Adrenal gland (tissue), 12 donors: ENCODE data around the gene VHLL. TPM values are rescaled to one million over a fixed set of nuclear protein-coding genes. Genes with fewer than 3 reads are reported as not detected.

Source experiments
- DNase-seq, 7 donors: peaks; one replicate each; pipeline ENCODE4 v3.0.0-alpha.2; 2019 to 2020
- H3K27ac ChIP-seq, 5 donors: fragments of 200-600 bp; sonication (generic) in 4 of 5; 1 replicate in 3 of 5; 2 replicates in 2 of 5; pipeline versions ENCODE4 v1.5.1 to v1.8.0; 2016 to 2020; ENCODE audit warnings: mild to moderate bottlenecking in 1 of 5
- H3K27me3 ChIP-seq: fragments of 200-600 bp; 2 replicates; pipeline ENCODE4 v1.8.0; 2021
- H3K36me3 ChIP-seq, 2 donors: fragments of 200-600 bp; replicated peaks in 1 of 2; 1 replicate in 1 of 2; 2 replicates in 1 of 2; pipeline versions ENCODE4 v1.5.1 to v1.8.0; 2018 to 2022
- H3K4me1 ChIP-seq, 2 donors: fragments of 200-600 bp; replicated peaks in 1 of 2; 1 replicate in 1 of 2; 2 replicates in 1 of 2; pipeline versions ENCODE4 v1.5.1 to v1.8.0; 2018 to 2021
- H3K4me3 ChIP-seq, 4 donors: fragments of 200-600 bp; sonication (generic) in 3 of 4; one replicate each; pipeline ENCODE4 v1.5.1; 2016 to 2018
- H3K9me3 ChIP-seq, 3 donors: fragments of 200-600 bp; sonication (generic) in 1 of 3; replicated peaks in 1 of 3; 1 replicate in 2 of 3; 2 replicates in 1 of 3; pipeline versions ENCODE4 v1.5.1 to v1.8.0; 2016 to 2021
- POLR2A ChIP-seq, 2 donors: fragments of 450-650 bp; IDR thresholded peaks; one replicate each; pipeline ENCODE4 v1.6.1; 2017; ENCODE audit warnings: antibody characterized with exemption in 2 of 2, mild to moderate bottlenecking in 2 of 2, moderate library complexity in 1 of 2
- WGBS, 4 donors: extraction: QIAGEN DNeasy Blood & Tissue Kit in 2 of 4; methylation state at CpG; one replicate each; pipeline versions ENCODE4 v1.1.5 to v1.1.7; 2013 to 2017; 5-methylcytosine and 5-hydroxymethylcytosine counted together
- intact Hi-C, 2 donors: fragments of 100-400 bp; cut with DNase I; formaldehyde crosslinking; loops; one replicate each; pipeline versions ENCODE4 v1.14.1 to v1.15.0; 2022 to 2023
- polyA plus RNA-seq, 3 donors: library from polyadenylated mRNA; stranded (reverse); fragments of 200-250 nt in 2 of 3; fragments of 350-450 nt in 1 of 3; fragmentation: Illumina TruSeq in 1 of 3; extraction: RNeasy Lipid Tissue Mini Kit (QIAGEN cat#74804) in 1 of 3; gene quantifications; one replicate each; pipeline ENCODE4 v1.2.3, GENCODE V29; 2013 to 2014
- total RNA-seq, 9 donors: library from RNA; depleted of rRNA in 4 of 9; stranded (reverse); fragments of >200 nt in 4 of 9; fragments of 120-200 nt in 1 of 9; fragmentation: NEBNext Ultra II Directional in 1 of 9; extraction: Animal tissue kit (Norgen Biotek cat#: 25700) in 1 of 9; gene quantifications; one replicate each; pipeline versions ENCODE4 v1.1.0 to v1.2.4, GENCODE V29; 2013 to 2023
- TF ChIP-seq, protein P1 (sequence below), 6 experiments: fragments of 450-650 bp in 4 of 6; fragments of 200-600 bp in 2 of 6; sonication (generic) in 1 of 6; IDR thresholded peaks; 1 replicate in 5 of 6; 2 replicates in 1 of 6; pipeline versions ENCODE4 v1.5.1 to v1.8.0; 2016 to 2021; ENCODE audit warnings: antibody characterized with exemption in 6 of 6, mild to moderate bottlenecking in 2 of 6, moderate library complexity in 1 of 6
- donor health status: healthy with polysubstance abuse.
- donor health status: Bipolar disorder and iron deficiency.
- donor health status: DM: yes; HTN: yes; CAD: no.
- donor health status: DM: no; HTN: no; CAD: no.
- donor health status: DM: no; HTN: no; CAD: no.
- donor health status: DM: yes; HTN: yes; CAD: no.

The VHLL gene
- total and polyA plus RNA-seq, 12 donors, result 0.39 to 0.72 (median 0.44) TPM; not detected in 9

DNA sequence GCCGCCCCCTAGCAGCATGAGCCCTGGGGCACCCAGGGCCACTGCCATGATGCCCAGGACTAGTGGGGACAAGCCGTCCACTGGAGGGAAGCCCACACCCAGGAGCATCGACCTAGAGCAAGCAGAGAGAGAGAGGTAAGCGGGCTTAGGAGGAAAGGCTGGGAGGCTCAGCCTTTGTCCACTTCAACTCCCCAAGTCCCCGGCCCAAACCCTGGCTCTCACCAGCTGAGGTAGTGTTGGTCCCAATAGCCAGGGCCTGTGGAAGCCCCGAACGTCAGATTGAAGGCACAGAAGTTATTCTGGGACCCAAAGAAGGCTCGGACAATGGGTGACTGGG lies 6.0 kb downstream of the VHLL start:
- H3K9me3 ChIP-seq, result no peaks in the 10 kb centered on the region
- intact Hi-C loops, result no loop called here
- H3K27ac ChIP-seq, result no peak overlapping the region
- peaks cover 22 to 36% of the 10 kb centered on the region in 2 donors for H3K4me1 ChIP-seq
- no peaks in the 10 kb centered on the region for H3K27me3 ChIP-seq
- 91 to 97% (median 93%) methylated on average over 6 to 8 of the region's 8 CpGs for WGBS, 4 donors
- no peak for DNase-seq
- H3K36me3 ChIP-seq, result peaks cover 0 to 18% of the 10 kb centered on the region in 2 donors
- no peak overlapping the region for H3K4me3 ChIP-seq
- no peak for TF ChIP-seq POLR2A (IDR thresholded peaks at IDR 0.05)
- TF ChIP-seq, protein P1, sequence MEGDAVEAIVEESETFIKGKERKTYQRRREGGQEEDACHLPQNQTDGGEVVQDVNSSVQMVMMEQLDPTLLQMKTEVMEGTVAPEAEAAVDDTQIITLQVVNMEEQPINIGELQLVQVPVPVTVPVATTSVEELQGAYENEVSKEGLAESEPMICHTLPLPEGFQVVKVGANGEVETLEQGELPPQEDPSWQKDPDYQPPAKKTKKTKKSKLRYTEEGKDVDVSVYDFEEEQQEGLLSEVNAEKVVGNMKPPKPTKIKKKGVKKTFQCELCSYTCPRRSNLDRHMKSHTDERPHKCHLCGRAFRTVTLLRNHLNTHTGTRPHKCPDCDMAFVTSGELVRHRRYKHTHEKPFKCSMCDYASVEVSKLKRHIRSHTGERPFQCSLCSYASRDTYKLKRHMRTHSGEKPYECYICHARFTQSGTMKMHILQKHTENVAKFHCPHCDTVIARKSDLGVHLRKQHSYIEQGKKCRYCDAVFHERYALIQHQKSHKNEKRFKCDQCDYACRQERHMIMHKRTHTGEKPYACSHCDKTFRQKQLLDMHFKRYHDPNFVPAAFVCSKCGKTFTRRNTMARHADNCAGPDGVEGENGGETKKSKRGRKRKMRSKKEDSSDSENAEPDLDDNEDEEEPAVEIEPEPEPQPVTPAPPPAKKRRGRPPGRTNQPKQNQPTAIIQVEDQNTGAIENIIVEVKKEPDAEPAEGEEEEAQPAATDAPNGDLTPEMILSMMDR (IDR thresholded peaks at IDR 0.05), result no peak

DNA sequence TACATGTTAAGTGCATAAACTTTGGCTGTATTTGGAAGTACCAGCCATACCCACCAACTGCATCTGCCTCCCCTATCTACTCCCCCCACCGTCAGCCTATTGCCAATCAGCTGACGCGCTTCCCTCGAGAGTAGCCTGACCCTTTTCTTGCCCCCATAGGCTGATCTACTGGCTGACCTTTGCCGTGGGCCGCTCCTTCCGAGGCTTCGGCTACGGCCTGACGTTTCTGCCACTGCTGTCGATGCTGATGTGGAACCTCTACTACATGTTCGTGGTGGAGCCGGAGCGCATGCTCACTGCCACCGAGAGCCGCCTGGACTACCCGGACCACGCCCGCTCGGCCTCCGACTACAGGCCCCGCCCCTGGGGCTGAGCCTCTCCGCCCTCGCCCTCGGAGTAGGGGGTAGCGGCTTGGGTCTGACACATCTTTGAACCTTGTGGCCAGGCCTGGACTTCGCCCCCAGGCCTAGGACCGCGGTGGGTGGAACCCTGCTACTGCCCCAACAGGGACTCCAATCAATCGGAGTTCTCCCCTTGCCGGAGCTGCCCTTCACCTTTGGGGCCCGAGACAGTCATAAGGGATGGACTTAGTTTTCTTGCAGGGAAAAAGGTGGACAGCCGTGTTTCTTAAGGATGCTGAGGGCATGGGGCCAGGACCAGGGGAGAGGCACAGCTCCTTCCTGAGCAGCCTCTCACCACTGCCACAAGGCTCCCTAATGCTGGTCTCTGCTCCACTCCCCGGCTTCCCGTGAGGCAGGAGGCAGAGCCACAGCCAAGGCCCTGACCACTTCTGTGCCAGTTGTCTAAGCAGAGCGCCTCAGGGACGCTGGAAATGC lies 7.7 kb downstream of the VHLL start:
- H3K27ac ChIP-seq, result peak overlapping the region; percentile 1 to 93 (median 69)
- peaks cover 22 to 36% of the 10 kb centered on the region in 2 donors for H3K4me1 ChIP-seq
- WGBS, 4 donors, result 10 to 19% (median 11%) methylated on average over 14 to 37 of the region's 37 CpGs
- peak; percentile 88 to 95 (median 93) for DNase-seq
- intact Hi-C loops, result no loop called here
- H3K9me3 ChIP-seq, result no peaks in the 10 kb centered on the region
- H3K27me3 ChIP-seq, result no peaks in the 10 kb centered on the region
- peaks cover 0 to 18% of the 10 kb centered on the region in 2 donors for H3K36me3 ChIP-seq
- H3K4me3 ChIP-seq, result peak overlapping the region in 2 of 4 donors; percentile 23 to 53
- TF ChIP-seq, protein P1 (IDR thresholded peaks at IDR 0.05), result no peak
- TF ChIP-seq POLR2A (IDR thresholded peaks at IDR 0.05), result peak in 1 of 2 donors; percentile 72

DNA sequence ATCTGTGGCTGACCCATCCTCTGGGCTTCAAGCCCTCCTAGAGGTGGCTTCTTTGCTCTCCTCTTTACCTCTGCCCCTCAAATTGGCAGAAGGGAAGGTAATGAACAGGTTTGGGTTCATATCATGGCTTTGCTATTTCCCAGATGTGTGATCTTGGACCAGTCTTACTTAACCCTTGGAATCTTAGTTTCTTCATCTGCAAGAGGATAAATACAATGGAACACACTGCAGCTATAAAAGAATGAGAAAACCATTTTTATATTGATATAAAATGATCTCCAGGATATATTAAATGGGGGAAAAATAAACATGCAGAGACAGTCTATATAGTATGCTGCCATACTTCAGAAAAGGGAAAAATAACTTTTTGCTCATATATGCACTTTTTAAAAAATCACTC lies 9.2 kb downstream of the VHLL start:
- intact Hi-C loops, result no loop called here
- peaks cover 0 to 18% of the 10 kb centered on the region in 2 donors for H3K36me3 ChIP-seq
- peaks cover 12 to 28% of the 10 kb centered on the region in 2 donors for H3K4me1 ChIP-seq
- no peak overlapping the region for H3K4me3 ChIP-seq
- TF ChIP-seq, protein P1 (IDR thresholded peaks at IDR 0.05), result no peak
- no peak for TF ChIP-seq POLR2A (IDR thresholded peaks at IDR 0.05)
- no peak for DNase-seq
- no peak overlapping the region for H3K27ac ChIP-seq
- no peaks in the 10 kb centered on the region for H3K9me3 ChIP-seq
- no peaks in the 10 kb centered on the region for H3K27me3 ChIP-seq

DNA sequence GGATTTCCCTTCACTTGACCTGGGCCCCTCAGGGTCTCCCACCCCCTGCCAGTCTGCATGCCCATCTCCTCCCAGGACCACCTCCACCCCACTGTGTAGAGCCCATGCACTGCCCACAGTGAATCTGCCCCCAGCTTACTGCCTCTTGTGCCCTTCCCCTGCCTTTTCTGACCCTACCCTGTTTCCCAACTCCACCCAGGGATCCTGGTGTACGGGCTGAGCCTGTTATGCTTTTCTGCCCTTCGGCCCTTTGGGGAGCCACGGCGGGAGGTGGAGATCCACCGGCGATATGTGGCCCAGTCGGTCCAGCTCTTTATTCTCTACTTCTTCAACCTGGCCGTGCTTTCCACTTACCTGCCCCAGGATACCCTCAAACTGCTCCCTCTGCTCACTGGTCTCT lies 13.0 kb downstream of the VHLL start:
- TF ChIP-seq, protein P1 (IDR thresholded peaks at IDR 0.05), result no peak
- no peak for TF ChIP-seq POLR2A (IDR thresholded peaks at IDR 0.05)
- no peak for DNase-seq
- Histone ChIP-seq H3K4me1 (peaks cover 13 to 23% of the 10 kb centered on the region in 2 donors), H3K4me3 (no peak overlapping the region), H3K36me3 (peaks cover 0 to 4% of the 10 kb centered on the region in 2 donors), H3K27ac (no peak overlapping the region), H3K9me3 (no peaks in the 10 kb centered on the region), H3K27me3 (no peaks in the 10 kb centered on the region)
- WGBS, 4 donors, result 91 to 96% (median 94%) methylated on average over 8 of the region's 8 CpGs
- intact Hi-C loops, result no loop called here
